HG03135 (cell line): ENCODE results near the gene RAB5A.
"Not testable (repeated sequence)": the region's sequence is repeated elsewhere in the genome, so short reads cannot be mapped to it uniquely, and the experiment has no call there.

Experiments
- ATAC-seq: cut with Tn5 transposase; IDR thresholded peaks from one replicate; pipeline ENCODE4 v1.9.1; 2021; ENCODE audit warnings: mild to moderate bottlenecking, moderate library complexity; ENCODE audit not compliant: unreplicated experiment

Gene RAB5A

GRCh38 chr3:19947549-19948225 lies 790 bp downstream of the RAB5A start:
- peak; percentile 11 for ATAC-seq

- no peak for ATAC-seq
Measured at GRCh38 chr3:19948226-19948591, 1.3 kb downstream of the RAB5A start.

GRCh38 chr3:19950316-19950715 lies 3.4 kb downstream of the RAB5A start:
- no peak for ATAC-seq

GRCh38 chr3:19954676-19955075 lies 7.8 kb downstream of the RAB5A start:
- ATAC-seq, result no peak

GRCh38 chr3:19957354-19957753 lies 10.5 kb downstream of the RAB5A start:
- ATAC-seq, result not testable (repeated sequence)

- no peak for ATAC-seq
Measured at GRCh38 chr3:19959505-19959904, 12.6 kb downstream of the RAB5A start.

GRCh38 chr3:19960696-19961095 lies 13.8 kb downstream of the RAB5A start:
- no peak for ATAC-seq

GRCh38 chr3:19961960-19962359 lies 15.1 kb downstream of the RAB5A start:
- no peak for ATAC-seq

GRCh38 chr3:19967208-19967607 lies 20.3 kb downstream of the RAB5A start:
- no peak for ATAC-seq

GRCh38 chr3:19967812-19968211 lies 20.9 kb downstream of the RAB5A start:
- no peak for ATAC-seq

- no peak for ATAC-seq
Measured at GRCh38 chr3:19970327-19970726, 23.4 kb downstream of the RAB5A start.

GRCh38 chr3:19972054-19972453 lies 25.2 kb downstream of the RAB5A start:
- ATAC-seq, result no peak

- ATAC-seq, result not testable (repeated sequence)
Measured at GRCh38 chr3:19988904-19989303, 42.0 kb downstream of the RAB5A start.

- ATAC-seq, result no peak
Measured at GRCh38 chr3:19994796-19995195, 47.9 kb downstream of the RAB5A start.

- no peak for ATAC-seq
Measured at GRCh38 chr3:19997502-19997901, 50.6 kb downstream of the RAB5A start.

GRCh38 chr3:20001932-20002331 lies 55.0 kb downstream of the RAB5A start:
- ATAC-seq, result no peak

GRCh38 chr3:20007960-20008359 lies 61.1 kb downstream of the RAB5A start:
- no peak for ATAC-seq

- no peak for ATAC-seq
Measured at GRCh38 chr3:20008646-20009045, 61.7 kb downstream of the RAB5A start.

- no peak for ATAC-seq
Measured at GRCh38 chr3:20012164-20012563, 65.3 kb downstream of the RAB5A start, which contains the start of gene PP2D1. Gene PP2D1, minus strand, starts transcription at chr3:20012264. Its CDS starts 192 bp downstream, at chr3:20012072.

GRCh38 chr3:20013396-20013795 lies 66.5 kb downstream of the RAB5A start:
- ATAC-seq, result no peak

- ATAC-seq, result no peak
Measured at GRCh38 chr3:20015525-20015924, 68.6 kb downstream of the RAB5A start.

- ATAC-seq, result not testable (repeated sequence)
Measured at GRCh38 chr3:20016076-20016475, 69.2 kb downstream of the RAB5A start.

GRCh38 chr3:20022954-20023622 lies 76.2 kb downstream of the RAB5A start:
- no peak for ATAC-seq
